Testis (tissue), 2 donors: ENCODE measurements around the gene EWSR1.

Source experiments
- CTCF ChIP-seq, 3 experiments: fragments of 450-650 bp in 2 of 3; fragments of 200-600 bp in 1 of 3; sonication (generic) in 1 of 3; IDR thresholded peaks; one replicate each; pipeline ENCODE4 v1.5.1; 2016 to 2019; ENCODE audit warnings: antibody characterized with exemption in 3 of 3, mild to moderate bottlenecking in 2 of 3, moderate library complexity in 1 of 3
- POLR2A ChIP-seq: fragments of 450-650 bp; IDR thresholded peaks from one replicate; pipeline ENCODE4 v1.6.1; 2017; ENCODE audit warnings: antibody characterized with exemption, mild to moderate bottlenecking, moderate library complexity

GRCh38 chr22:29317827-29318454, 49.9 kb downstream of the EWSR1 start:
- TF ChIP-seq POLR2A (no peak), CTCF (IDR thresholded peaks at IDR 0.05) (no peak)
